Measurements from ENCODE around the gene PI16. TPM values are rescaled to one million over a fixed set of nuclear protein-coding genes. Genes with fewer than 3 reads are reported as not detected.

PI16 gene
- total RNA-seq, 1 donor from 2014 or later = 0.25 TPM

Other genes starting within 250 kb of the PI16 start
- 12.3 TPM for gene CPNE5, start 115.3 kb upstream of the PI16 start, total RNA-seq
- 40.1 TPM for gene PPIL1, start 79.9 kb upstream of the PI16 start, total RNA-seq
- 29.0 TPM for gene C6orf89, start 68.8 kb upstream of the PI16 start, total RNA-seq
- 131 TPM for gene MTCH1, start 31.5 kb downstream of the PI16 start, total RNA-seq
- gene FGD2, start 50.9 kb downstream of the PI16 start, total RNA-seq = 2.2 TPM
- gene PIM1, start 215.4 kb downstream of the PI16 start, total RNA-seq = 13.5 TPM